HG03432 (cell line): ENCODE data around the gene LRRC4B.

Experiments
- ATAC-seq: cut with Tn5 transposase; IDR thresholded peaks from one replicate; pipeline ENCODE4 v1.9.1; 2021; ENCODE audit warnings: mild to moderate bottlenecking, moderate library complexity; ENCODE audit not compliant: unreplicated experiment

Gene LRRC4B

DNA sequence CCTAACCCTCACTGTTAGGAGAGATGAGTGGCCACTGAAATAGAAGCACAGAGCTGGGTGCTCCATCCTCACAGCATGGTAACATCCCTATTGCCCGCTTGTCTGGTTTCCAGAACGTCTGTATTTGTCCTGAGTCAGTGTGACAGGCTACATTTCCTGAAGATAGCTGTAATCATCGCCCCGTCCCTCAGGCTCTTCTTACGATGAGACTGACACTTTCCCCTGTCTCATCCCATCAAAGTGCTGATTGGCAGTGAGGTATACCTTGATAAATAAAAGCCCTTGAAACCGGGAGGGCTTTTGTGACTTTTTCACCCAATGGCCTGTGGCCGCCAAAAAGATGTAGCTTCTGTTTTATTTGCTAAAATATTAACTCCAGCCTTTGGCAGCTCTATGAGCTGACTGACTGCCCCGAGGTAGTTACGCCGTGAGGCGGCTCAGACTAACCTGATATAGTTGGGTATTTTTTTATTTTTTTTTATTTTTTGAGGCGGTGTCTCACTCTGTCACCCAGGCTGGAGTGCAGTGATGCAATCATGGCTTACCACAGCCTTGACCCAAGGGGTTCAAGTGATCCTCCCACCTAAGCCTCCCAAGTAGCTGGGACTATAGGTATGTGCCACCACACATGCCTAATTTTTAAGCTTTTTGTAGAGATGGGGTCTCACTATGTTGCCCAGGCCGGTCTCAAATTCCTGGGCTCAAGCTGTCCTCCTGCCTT lies 5.7 kb upstream of the LRRC4B start:
- ATAC-seq = no peak

- ATAC-seq = no peak
These were observed 2.8 kb upstream of the LRRC4B start for GRCh38 chr19:50570997-50571396.

DNA sequence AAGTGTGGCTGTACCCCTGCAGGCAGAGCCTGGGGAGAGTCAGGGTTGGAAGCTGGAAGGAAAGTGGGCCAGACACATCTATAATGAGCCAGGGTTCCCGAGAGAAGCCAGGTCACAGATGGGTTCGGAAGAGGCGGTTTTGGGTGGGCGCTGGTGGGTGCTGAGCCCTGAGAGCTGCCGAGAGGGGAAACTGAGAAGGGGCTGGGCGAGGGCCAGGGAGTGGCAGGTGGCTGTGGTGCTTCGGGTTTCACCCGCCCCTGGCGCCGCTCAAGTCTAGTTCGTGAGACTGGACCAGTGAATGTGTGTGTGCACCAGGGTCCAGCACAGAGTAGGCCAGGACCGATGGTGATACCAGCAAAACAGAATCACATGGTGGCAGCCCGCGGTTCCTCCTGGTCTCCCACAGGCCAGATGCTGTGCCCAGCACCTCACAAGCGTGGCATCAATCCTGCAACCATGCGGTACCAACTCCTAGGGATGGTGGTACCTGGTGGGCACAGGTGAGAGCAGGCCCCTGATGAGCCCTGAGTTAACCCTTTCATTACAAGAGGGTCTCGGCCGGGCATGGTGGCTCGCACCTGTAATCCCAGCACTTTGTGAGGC lies 1.8 kb upstream of the LRRC4B start:
- ATAC-seq = no peak

GRCh38 chr19:50568728-50569698 lies 778 bp upstream of the LRRC4B start:
- no peak for ATAC-seq

DNA sequence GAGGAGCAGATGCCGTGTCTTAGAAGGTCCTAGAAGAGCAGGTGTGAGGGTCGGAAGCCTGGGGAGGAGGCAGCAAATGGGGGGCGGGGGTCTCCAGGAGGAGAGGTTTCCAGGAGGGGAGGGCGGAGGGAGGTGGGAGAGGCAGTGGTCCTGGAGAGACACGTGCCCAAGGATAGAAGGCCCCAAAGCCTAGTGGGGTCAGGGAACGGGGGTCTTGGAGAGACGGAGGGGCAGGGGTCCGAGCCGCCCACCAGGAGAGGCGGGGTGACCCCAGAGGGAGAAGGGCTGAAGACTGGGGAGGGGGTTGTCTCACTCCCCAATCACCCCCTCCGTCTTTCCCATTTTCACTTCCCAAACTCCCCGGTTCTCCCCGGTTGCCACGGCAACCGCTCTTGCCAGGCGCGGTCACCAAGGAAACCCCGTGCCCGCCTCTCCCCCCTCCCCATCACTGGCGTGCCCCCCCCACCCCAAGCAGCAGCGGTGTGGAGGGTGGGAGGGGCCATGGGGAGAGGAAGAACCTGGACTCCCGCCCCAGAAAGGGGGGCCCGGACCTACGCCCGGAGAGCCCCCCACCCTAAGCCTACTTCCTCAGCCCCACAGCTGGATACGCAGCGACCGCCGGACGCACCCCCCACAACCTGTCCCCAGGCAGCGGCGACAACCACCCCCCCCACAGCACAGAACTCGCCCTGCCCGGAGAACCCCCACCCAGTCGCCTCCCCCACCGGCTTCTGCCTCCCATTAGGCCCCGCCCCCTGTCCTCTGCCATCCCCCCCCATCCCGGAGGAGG lies 988 bp downstream of the LRRC4B start:
- ATAC-seq = no peak

GRCh38 chr19:50565984-50566903 lies 2.0 kb downstream of the LRRC4B start:
- ATAC-seq = no peak

DNA sequence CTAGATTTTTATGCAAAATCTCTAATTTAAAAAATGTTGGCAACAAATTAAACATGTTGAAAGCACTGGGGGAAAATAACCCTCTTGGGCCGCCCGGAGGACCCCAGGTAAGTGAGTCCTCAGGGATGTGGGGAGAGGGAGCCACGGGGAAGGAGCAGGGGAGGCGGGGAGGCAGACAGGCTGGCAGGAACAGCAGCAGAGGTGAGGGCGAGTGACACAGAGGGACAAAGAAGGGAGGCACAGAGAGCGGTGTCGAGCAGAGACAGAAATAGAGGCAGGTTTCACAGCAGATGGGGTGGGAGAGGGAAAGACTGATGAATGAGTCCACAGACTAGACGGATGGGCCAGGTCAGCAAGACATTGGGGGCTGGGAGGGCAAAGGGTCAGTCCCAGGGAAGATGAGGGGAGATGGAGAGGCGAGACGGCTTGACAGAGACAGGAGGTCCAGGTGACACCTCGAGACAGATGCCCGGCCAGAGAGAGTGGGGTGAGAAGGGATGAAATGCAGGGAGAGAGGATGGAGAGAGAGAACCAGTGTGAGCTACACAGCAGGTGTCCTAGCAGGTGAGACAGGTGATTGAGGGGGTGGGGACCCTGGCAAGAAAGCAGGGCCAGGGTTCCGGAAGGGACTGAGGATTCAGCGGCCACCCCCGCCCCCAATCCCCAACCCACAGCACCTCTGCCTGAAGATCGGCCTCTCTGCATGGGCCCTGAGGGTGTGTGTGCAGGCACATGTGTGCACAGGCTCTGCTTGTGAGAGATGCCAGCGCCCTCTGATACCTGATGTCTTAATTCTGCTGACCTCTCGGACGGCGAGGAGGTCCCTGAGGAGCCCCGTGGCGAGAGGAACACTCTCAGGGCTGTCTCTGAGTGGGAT lies 3.8 kb downstream of the LRRC4B start:
- no peak for ATAC-seq

DNA sequence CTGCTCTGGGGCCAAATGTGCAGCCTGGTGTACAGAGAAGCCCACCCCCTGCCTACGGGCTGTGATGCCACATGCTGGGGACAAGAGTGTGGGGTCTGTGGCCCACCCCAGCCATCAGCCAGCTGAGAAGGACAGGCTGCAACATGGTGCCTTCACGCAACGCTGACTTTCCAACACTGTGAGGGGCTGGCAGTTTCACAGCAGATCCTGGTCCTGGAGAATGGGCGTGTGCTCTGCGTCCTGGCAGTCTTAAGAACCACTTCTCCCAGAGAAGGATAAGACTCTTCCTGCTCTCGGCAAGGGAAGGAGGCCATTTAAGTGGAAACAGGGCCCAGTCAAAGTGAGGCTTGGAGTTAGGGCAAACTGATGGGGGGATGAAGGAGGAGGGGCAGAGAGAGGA lies 4.6 kb downstream of the LRRC4B start:
- ATAC-seq = no peak

- no peak for ATAC-seq
These were observed 5.2 kb downstream of the LRRC4B start for GRCh38 chr19:50562996-50563395.

GRCh38 chr19:50562329-50562728 lies 5.9 kb downstream of the LRRC4B start:
- no peak for ATAC-seq

GRCh38 chr19:50559636-50560035 lies 8.6 kb downstream of the LRRC4B start:
- ATAC-seq = no peak

GRCh38 chr19:50558449-50558848 lies 9.8 kb downstream of the LRRC4B start:
- no peak for ATAC-seq

DNA sequence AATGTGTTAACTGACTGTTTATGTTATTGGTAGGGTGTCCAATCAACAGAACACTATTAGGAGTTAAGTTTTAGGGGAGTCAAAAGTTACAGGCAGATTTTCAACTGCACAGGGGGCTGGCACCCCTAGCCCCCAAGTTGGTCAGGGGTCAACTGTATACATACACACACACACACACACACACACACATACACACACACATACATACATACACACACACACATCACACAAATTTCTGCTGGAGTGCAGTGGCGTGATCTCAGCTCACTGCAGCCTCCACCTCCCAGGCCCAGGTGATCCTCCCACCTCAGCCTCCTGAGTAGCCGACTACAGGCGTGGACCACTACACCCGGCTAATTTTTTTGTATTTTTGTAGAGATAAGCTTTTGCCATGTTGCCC lies 10.2 kb downstream of the LRRC4B start:
- ATAC-seq = no peak

DNA sequence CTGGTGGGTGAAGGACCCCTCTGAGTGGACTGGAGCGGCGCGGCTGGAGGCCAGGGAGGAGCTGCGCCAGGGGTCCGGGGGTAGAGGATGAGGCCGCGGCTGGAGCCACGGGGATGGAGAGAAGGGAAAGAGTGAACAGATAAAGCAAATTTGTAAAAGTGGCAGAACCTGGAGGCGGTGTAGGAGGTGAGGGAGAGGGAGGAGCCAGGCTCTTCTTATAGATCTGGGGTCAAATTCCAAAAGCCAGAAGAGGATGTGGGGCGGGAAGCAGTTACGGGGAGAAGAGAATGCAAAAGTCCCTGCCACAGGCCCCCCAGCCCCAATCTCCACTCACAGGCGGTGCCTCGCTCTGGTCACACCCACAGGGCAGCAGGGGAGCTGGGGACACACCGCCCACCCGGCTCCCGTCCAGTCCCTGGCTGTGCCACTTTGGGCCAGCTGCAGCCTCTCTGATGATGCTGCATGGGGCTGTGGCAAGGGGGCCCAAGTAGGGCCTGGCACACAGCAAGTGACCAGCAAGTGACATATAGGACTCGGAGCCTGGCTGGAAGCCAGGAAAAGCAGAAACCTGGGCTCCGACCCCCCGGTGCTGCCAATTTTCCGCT lies 11.1 kb downstream of the LRRC4B start:
- ATAC-seq = no peak

GRCh38 chr19:50556282-50557008 lies 11.8 kb downstream of the LRRC4B start:
- no peak for ATAC-seq

GRCh38 chr19:50555450-50556281 lies 12.6 kb downstream of the LRRC4B start:
- no peak for ATAC-seq

- no peak for ATAC-seq
These were observed 13.2 kb downstream of the LRRC4B start for GRCh38 chr19:50555033-50555432.
